GM12864 (cell line): ENCODE data around the gene FGD3.
"Not testable (repeated sequence)": the region's sequence is repeated elsewhere in the genome, so short reads cannot be mapped to it uniquely, and the experiment has no call there.

Experiments
- DNase-seq: peaks from one replicate; pipeline ENCODE4 v3.0.0-alpha.2; 2011; ENCODE audit warnings: low read depth
- H3K4me3 ChIP-seq: 2 replicates; pipeline ENCODE4 v1.5.1; 2011; ENCODE audit warnings: mild to moderate bottlenecking, low read depth, low read length, control low read depth
- TF ChIP-seq, protein P1 (sequence below): IDR thresholded peaks from 2 replicates; pipeline ENCODE4 v1.5.1; 2011; ENCODE audit warnings: low read depth, mild to moderate bottlenecking, moderate library complexity, low read length, control low read depth, inconsistent platforms; ENCODE audit errors: missing control alignments

Gene FGD3

DNA sequence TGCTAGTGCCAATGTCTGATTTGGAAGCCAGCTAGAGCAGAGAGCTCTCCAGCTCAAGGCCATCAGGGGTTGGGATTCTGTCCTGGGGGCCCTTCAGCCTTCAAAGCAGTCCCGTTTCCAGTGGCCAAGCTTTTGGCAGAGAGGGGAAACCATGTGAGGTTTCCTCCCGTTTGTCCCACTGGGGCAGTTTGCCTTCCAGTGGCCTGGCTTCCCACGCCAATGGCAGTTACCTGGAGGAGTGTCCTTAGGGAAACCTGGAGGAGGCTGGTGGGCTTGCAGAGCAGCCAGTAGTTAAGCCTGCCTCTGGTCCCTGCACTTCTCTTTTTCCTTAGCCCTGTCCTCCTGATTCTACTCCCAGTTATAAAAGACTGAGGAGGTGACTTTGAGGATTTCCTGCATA, 37.7 kb downstream of the FGD3 start:
- TF ChIP-seq, protein P1, sequence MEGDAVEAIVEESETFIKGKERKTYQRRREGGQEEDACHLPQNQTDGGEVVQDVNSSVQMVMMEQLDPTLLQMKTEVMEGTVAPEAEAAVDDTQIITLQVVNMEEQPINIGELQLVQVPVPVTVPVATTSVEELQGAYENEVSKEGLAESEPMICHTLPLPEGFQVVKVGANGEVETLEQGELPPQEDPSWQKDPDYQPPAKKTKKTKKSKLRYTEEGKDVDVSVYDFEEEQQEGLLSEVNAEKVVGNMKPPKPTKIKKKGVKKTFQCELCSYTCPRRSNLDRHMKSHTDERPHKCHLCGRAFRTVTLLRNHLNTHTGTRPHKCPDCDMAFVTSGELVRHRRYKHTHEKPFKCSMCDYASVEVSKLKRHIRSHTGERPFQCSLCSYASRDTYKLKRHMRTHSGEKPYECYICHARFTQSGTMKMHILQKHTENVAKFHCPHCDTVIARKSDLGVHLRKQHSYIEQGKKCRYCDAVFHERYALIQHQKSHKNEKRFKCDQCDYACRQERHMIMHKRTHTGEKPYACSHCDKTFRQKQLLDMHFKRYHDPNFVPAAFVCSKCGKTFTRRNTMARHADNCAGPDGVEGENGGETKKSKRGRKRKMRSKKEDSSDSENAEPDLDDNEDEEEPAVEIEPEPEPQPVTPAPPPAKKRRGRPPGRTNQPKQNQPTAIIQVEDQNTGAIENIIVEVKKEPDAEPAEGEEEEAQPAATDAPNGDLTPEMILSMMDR: no peak
- H3K4me3 ChIP-seq: no peak overlapping the region

DNA sequence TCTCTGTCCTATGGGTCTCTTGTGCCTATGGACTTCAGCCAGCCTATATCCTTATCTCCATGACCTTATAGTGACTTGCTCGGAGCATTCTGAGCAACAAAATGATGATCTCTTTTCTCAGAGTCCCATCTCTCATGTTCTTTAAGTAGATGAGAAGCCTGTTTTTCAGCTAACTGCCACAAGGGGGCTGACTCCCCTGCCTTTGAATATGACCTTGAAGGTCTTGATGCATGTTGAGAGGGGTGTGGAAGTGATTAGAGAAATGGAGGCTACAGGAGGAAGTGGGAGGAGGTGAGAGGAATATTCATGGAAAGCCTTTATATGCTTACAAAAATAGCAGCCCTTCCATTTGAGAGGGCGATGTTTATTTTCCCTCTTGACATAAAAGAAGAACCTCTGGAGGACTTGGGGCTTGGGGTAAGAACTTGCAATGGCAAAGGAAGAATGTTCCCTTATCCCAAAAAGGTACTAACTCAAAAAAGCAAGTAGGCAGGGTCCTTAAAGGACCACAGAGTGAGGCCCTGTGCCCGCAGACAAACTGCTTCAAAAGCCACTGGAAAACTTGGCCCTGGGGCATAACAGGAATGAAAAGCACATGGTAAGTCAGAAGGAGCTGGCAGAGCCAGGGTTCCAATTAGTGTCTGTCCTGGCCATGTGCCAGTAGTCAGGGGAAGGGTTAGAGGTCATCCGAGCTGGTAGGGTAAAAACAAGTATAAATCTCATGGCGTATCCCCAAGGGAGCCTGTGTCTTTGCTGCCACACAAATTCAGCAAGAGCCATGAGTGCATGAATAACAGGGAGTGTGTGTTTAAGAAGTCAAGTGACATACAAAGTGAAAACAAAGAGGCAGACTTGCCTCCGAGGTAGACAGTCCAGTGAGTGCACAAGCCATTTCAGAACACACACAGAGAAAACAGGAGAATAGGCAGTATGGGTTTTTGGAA, 39.1 kb downstream of the FGD3 start:
- DNase-seq: no peak
- H3K4me3 ChIP-seq: no peak overlapping the region
- TF ChIP-seq, protein P1: peak; percentile 60

More for the DNA sequence above, 37.7 kb downstream of the FGD3 start:
- no peak for DNase-seq

DNA sequence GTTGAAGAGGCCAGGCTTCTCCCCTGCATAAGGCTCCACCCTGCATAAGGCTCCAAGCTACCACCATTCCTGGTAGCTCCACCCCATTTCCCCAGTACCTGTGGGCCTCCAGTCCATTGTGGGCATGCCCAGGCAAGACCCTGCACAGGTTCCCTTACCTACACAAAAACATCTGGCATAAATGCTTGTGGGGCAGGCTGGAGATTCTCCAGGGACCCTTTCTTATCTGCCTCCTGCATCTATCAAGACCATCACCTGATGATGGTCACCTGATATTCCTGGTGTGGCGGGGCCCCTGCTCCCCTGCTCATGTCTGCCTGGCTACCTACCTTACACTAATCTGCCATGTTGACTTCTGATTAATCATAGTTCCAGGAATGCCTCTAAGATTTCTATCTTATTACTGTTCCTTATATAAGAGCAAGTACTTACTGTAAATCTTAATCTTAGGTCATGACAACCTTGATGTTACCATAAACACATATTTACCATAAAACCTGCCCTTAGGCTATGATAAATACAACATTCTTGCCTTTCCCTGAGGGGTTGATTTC, 41.0 kb downstream of the FGD3 start:
- TF ChIP-seq, protein P1: no peak
- DNase-seq: no peak
- no peak overlapping the region for H3K4me3 ChIP-seq

DNA sequence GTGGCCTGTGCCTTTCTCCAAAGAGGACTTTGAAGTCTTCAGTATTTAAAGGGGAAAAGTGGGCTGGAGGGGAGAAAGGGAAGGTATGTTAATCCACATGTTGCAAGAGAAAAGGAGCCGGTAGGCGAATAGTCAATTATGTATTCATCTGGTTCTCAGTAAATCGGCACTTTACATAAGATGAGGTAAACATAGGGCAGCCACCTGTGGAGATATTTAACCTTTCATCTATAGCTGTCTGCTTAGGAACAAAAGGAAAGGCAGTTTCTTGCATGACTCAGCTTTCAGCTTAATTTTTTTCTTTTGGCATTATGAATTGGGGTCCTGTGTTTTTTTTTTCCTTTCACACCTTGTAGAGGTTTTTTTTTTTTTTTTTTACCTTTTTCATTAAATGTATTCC, 42.2 kb downstream of the FGD3 start:
- TF ChIP-seq, protein P1: no peak

DNA sequence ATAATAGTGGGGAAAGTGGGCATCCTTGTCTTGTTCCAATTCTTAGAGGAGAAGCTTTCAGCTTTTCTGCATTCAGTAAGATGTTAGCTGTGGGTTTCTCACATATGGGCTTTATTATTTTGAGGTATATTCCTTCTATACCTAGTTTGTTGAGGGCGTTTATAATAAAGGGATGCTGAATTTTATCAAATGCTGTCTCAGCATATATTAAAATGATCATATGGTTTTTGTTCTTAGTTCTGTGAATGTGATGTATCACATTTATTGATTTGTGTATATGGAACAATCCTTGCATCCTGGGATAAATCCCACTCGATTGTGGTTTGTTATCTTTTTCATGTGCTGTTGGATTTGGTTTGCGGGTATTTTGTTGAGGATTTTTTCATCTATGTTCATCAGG, 43.1 kb downstream of the FGD3 start:
- no peak overlapping the region for H3K4me3 ChIP-seq
- TF ChIP-seq, protein P1: no peak
- DNase-seq: no peak

More for the DNA sequence above, 42.2 kb downstream of the FGD3 start:
- H3K4me3 ChIP-seq: no peak overlapping the region
- no peak for DNase-seq

DNA sequence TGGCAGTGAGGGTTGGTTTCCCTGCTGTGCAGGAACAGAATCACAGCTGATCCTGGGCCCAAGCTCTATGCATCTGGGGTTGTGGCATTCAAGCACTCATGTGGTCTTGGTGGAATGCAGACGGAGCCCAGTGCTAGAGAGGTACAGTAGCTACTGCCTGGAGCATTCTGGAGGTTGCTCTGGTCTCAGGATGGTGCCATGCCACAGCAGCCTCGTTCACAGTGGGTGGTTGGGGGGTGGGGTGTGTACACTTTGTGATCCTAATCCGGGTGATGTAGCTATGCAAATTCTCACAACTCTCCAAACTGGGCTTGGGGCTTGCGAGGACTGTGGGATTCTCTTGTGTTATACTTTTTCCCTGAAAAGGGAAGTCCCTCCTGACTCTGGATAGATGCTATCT, 45.2 kb downstream of the FGD3 start:
- no peak overlapping the region for H3K4me3 ChIP-seq
- TF ChIP-seq, protein P1: no peak
- no peak for DNase-seq

DNA sequence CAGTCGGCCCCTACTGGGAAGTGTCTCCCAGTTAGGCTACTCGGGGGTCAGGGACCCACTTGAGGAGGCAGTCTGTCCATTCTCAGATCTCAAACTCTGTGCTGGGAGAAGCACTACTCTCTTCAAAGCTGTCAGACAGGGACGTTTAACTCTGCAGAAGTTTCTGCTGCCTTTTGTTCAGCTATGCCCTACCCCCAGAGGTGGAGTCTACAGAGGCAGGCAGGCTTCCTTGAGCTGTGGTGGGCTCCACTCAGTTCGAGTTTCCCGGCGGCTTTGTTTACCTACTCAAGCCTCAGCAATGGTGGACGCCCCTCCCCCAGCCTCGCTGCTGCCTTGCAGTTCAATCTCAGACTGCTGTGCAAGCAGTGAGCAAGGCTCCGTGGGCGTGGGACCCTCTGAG, 51.5 kb downstream of the FGD3 start:
- not testable (repeated sequence) for DNase-seq

More for the DNA sequence above, 51.5 kb downstream of the FGD3 start:
- H3K4me3 ChIP-seq: not testable (repeated sequence)
